Liver (tissue), 5 donors: ENCODE results near the gene FBXL22. TPM values are rescaled to one million over a fixed set of nuclear protein-coding genes. Genes with fewer than 3 reads are reported as not detected.

Source experiments
- CTCF ChIP-seq: fragments of 150-350 bp; IDR thresholded peaks from 2 replicates; pipeline ENCODE4 v1.5.1; 2017; ENCODE audit warnings: improper control_type of control experiment, low read depth, low read length; ENCODE audit not compliant: missing input control
- JUND ChIP-seq, 2 donors: IDR thresholded peaks; 2 replicates each; pipeline ENCODE4 v1.6.1; 2016; ENCODE audit warnings: antibody characterized with exemption in 2 of 2
- NR2F2 ChIP-seq: IDR thresholded peaks from 2 replicates; pipeline ENCODE4 v1.6.1; 2016; ENCODE audit warnings: antibody characterized with exemption
- polyA plus RNA-seq, 2 donors: library from polyadenylated mRNA; stranded (reverse) in 1 of 2; unstranded in 1 of 2; fragments of 200-250 nt in 1 of 2; fragments of >200 nt in 1 of 2; fragmentation: Nextera tagmentation in 1 of 2; extraction: Ambion mirVana in 1 of 2; gene quantifications; one replicate each; pipeline versions ENCODE4 v1.2.1 to v1.2.3, GENCODE V29; 2013 to 2015
- total RNA-seq, 2 donors: library from RNA; depleted of rRNA; stranded (reverse); fragments of >200 nt; gene quantifications; one replicate each; pipeline ENCODE4 v1.2.3, GENCODE V29; 2014
- donor health status: healthy.
- donor health status: healthy.
- donor health status: healthy.

Gene FBXL22
- total and polyA plus RNA-seq, 4 donors = 0.18 to 0.29 (median 0.22) TPM

GRCh38 chr15:63640146-63640545 lies 43.0 kb downstream of the FBXL22 start (continued):
- TF ChIP-seq CTCF (no peak), JUND (IDR thresholded peaks at IDR 0.05) (no peak), NR2F2 (no peak)

Other genes starting within 250 kb of the FBXL22 start
- gene CA12, start 215.5 kb upstream of the FBXL22 start, total RNA-seq = 1 to 10 TPM in 1 of 2 donors, under 1 TPM in 1; 0.08 to 2.9 TPM
- 1 to 10 TPM in 1 of 2 donors, under 1 TPM in 1; 0.07 to 5.1 TPM for gene CA12, start 215.5 kb upstream of the FBXL22 start, polyA plus RNA-seq
- 10 to 100 TPM; 17.3 to 25.4 TPM for gene USP3, start 92.8 kb upstream of the FBXL22 start, total RNA-seq
- 10 to 100 TPM in 1 of 2 donors, 1 to 10 TPM in 1; 8.5 to 12.3 TPM for gene USP3, start 92.8 kb upstream of the FBXL22 start, polyA plus RNA-seq
- 100 to 1,000 TPM in 1 of 2 donors, 10 to 100 TPM in 1; 89.9 to 202 TPM for gene HERC1, start 236.6 kb downstream of the FBXL22 start, total RNA-seq
- 10 to 100 TPM; 15.0 to 21.3 TPM for gene HERC1, start 236.6 kb downstream of the FBXL22 start, polyA plus RNA-seq